ENCODE results near the gene AZIN2.

The AZIN2 gene

DNA sequence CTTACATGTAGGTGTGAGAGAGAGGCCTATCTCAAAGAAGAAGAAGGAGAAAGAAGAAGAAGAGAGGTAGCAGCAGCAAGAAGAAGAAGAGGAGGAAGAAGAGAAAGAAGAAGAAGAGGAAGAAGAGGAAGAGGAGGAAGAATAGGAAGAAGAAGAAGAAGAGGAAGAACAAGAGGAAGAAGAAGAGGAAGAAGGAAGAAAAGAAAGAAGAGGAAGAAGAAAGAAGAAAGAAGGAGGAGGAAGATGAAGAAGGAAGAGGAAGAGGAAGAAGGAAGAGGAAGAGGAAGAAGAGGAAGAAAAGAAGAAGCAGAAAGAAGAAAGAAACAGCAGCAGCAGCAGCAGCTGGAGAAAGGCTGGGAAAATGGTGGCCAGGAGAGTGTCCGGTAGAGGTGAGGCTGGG, 10.3 kb upstream of the AZIN2 start:
- DNase-seq (ENCODE audit: low spot score in 2 of 2): no peak
- Histone ChIP-seq H3K9me3 (peaks cover 3% of the 10 kb centered on the region; the same call in 1 of the 2 replicates), H3K27me3 (ENCODE audit: low read depth) (no peaks in the 10 kb centered on the region), H3K36me3 (replicated peaks) (no peaks in the 10 kb centered on the region), H3K4me3 (no peak overlapping the region), H3K4me1 (peaks cover 10% of the 10 kb centered on the region)
- in situ Hi-C loops (cut with MboI; ENCODE audit: low sequenced_read_pairs): no loop called here

DNA sequence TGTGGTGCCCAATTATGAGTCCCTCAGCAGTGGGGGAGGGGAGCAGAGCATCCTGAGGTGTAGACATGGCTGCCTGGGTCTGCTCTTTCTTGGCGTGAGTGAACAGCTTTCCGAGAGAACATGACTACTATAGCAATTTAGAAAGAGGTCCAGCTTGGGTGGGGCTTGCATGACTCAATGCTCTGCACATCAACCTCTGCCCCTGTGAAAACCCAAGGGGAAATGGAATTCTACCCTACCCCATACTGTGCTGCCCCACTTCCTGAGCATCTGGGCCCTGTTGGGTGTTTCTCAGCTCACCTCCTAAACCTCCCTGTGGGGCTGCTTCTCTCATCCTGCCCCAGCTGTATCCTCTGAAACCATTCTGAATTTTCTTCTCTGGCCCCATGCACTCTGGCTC, 8.2 kb upstream of the AZIN2 start:
- Histone ChIP-seq H3K9me3 (no peaks in the 10 kb centered on the region), H3K36me3 (replicated peaks) (no peaks in the 10 kb centered on the region), H3K27me3 (ENCODE audit: low read depth) (no peaks in the 10 kb centered on the region), H3K4me3 (no peak overlapping the region), H3K4me1 (peaks cover 10% of the 10 kb centered on the region)
- in situ Hi-C loops (cut with MboI; ENCODE audit: low sequenced_read_pairs): no loop called here
- no peak for DNase-seq (ENCODE audit: low spot score in 2 of 2)

DNA sequence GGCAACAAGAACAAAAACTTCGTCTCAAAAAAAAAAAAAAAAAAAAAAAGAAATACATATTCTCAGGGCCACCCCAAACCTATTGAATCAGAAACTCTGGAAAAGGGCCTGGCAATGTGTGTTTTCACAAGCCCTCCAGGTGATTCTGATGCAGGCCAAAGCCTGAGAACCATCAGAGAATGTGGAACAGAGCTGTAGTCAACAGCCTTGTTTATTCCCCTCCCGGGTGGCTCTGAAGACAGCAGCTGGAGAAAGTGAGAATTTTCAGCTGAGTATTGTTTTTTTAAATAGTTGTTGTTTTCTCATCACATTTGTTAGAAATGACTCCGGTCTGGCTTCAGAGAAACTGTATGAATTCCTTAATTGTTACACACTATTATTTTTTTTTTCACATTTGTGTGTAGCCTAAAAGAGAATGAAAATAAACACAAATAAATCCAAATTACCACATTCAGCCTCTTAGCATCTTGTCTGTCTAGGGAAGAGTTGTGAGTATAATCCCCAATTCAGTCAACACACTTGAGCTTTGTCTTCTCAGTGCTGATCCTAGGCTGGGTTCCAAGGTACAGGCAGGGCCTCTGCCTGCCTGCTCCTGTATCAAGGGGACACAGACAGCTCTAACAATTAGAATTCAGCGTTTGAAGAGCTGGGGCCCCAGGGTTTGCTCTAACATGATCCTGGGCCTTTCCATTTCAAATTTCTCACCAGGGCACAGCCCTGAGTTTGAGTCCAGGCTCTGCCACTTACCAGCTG, 6.6 kb upstream of the AZIN2 start:
- no peaks in the 10 kb centered on the region for H3K4me1 ChIP-seq
- no peaks in the 10 kb centered on the region for H3K36me3 ChIP-seq (replicated peaks)
- DNase-seq (ENCODE audit: low spot score in 2 of 2): no peak
- H3K27me3 ChIP-seq (ENCODE audit: low read depth): no peaks in the 10 kb centered on the region
- in situ Hi-C loops (cut with MboI; ENCODE audit: low sequenced_read_pairs): no loop called here
- no peak overlapping the region for H3K4me3 ChIP-seq
- no peaks in the 10 kb centered on the region for H3K9me3 ChIP-seq

DNA sequence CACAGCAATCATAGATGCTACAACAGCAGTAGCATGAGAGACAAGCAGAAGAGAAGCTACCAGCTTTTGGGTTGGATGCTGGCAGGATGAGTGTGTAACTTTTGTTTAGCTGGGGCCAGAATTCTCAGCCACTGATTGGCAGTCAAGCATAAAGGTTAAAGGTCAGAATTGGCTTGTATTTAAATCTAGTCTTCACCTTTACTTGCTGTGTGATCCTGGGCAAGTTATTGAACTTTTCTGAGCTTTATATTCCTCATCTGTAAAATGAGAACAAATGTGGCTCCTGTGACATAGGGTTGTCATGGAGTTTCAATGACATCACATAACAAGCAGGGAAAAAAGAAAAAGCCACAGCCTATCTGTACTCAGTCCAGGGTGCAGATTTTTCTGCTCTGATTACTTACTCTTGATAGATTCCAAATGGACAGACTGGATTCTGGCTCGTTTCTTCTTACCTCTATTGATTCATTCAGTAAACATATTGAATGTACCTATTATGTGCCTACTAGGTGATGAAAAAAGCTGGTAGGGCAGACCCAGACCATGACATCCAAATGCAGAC, 2.8 kb upstream of the AZIN2 start:
- H3K4me3 ChIP-seq: no peak overlapping the region
- DNase-seq (ENCODE audit: low spot score in 2 of 2): no peak
- H3K36me3 ChIP-seq (replicated peaks): no peaks in the 10 kb centered on the region
- H3K4me1 ChIP-seq: peaks cover 10% of the 10 kb centered on the region
- H3K9me3 ChIP-seq: no peaks in the 10 kb centered on the region
- in situ Hi-C loops (cut with MboI; ENCODE audit: low sequenced_read_pairs): no loop called here
- no peaks in the 10 kb centered on the region for H3K27me3 ChIP-seq (ENCODE audit: low read depth)

DNA sequence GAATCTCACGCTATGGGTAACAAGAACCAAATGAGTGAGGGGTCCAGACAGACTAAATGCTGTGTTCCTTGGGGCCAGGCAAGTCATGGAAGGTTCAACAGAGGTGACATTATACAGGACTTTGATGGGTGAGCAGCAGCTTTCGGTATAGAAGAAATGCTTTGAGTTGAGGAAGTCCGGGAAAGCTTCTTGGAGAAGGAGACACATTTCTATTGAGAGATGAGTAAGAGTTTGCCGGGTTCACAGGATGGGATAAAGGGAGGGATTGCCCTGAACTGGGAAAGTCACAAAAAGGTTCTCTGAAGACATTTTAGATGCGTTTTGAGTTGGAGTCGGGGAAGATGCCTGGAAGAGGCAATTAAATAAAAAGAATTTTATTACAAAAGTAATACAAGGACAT, 580 bp upstream of the AZIN2 start:
- no peaks in the 10 kb centered on the region for H3K36me3 ChIP-seq (replicated peaks)
- peak overlapping the region; percentile 50 for H3K4me3 ChIP-seq
- H3K27me3 ChIP-seq (ENCODE audit: low read depth): no peaks in the 10 kb centered on the region
- peaks cover 10% of the 10 kb centered on the region for H3K4me1 ChIP-seq
- DNase-seq (ENCODE audit: low spot score in 2 of 2): no peak
- no peaks in the 10 kb centered on the region for H3K9me3 ChIP-seq
- in situ Hi-C loops (cut with MboI; ENCODE audit: low sequenced_read_pairs): loop anchor here (10.0 kb wide), 1 partner anchor 146 kb away; no protein-coding TSS in a partner anchor

DNA sequence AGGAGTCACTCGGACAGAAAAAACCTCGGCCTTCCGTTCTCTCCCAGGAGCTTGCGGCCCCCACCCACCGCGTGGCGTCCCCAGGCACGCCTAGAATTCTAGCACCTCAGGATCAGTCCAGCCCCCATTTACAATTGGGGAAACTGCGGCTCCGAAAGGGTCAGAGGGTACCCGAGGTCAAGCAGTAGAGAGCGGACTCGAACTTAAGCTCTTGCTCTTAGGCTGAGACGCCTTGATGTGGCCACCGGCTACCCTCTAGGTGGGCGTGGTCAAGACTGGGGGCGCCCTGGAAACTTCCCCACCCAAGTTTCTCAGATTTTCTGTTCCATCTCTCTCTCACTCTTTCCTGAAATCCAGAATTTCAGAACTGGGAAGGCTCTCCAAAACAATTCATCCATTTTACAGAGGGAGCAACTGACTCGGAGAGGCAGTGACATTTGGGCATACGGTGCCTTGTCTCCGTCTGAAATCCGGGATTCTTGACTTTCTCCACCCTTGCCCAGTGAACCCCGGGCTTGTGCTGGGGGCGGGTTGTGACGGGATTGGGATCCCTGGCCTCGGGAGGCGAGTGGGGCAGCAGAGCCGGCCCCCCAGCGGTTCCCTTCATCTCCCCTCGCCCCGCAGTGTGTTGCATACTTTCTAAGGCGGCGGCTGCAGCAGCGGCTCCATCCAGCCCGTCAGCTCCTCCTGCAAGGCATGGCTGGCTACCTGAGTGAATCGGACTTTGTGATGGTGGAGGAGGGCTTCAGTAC, 777 bp downstream of the AZIN2 start:
- no peak for DNase-seq (ENCODE audit: low spot score in 2 of 2)
- in situ Hi-C loops (cut with MboI; ENCODE audit: low sequenced_read_pairs): loop anchor here (10.0 kb wide), 1 partner anchor 147 kb away; no protein-coding TSS in a partner anchor
- Histone ChIP-seq H3K9me3 (no peaks in the 10 kb centered on the region), H3K36me3 (replicated peaks) (no peaks in the 10 kb centered on the region), H3K27me3 (ENCODE audit: low read depth) (no peaks in the 10 kb centered on the region), H3K4me1 (peaks cover 10% of the 10 kb centered on the region), H3K4me3 (peak overlapping the region; percentile 50)

DNA sequence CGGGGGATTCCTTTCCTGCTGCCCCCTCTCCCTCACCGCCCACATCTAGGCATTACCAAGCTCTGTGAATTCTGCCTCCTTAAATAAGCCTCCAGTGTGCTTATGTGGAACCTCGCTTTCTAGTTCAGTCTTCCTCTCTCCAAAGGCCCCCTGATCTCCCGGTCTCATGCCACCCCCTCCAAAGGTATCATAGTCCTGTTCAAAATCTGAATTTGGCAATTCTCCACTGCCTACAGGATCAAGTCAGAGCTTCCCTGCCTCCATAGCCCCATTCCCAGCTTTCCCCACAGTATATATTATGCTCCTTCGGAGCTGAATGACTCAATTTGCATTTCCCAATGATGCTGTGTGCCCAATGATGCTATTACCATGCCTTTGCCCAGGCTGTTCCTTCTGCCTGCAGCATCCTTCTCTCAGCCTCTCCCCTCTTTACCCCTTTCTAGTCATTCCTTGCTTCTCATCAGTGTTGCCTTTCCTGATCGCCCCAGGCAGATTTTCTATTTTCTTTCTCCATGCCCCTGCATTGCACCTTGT, 1.7 kb downstream of the AZIN2 start:
- H3K4me3 ChIP-seq: no peak overlapping the region
- H3K36me3 ChIP-seq (replicated peaks): no peaks in the 10 kb centered on the region
- no peak for DNase-seq (ENCODE audit: low spot score in 2 of 2)
- in situ Hi-C loops (cut with MboI; ENCODE audit: low sequenced_read_pairs): loop anchor here (10.0 kb wide), 1 partner anchor 148 kb away; no protein-coding TSS in a partner anchor
- peaks cover 10% of the 10 kb centered on the region for H3K4me1 ChIP-seq
- H3K27me3 ChIP-seq (ENCODE audit: low read depth): no peaks in the 10 kb centered on the region
- no peaks in the 10 kb centered on the region for H3K9me3 ChIP-seq

DNA sequence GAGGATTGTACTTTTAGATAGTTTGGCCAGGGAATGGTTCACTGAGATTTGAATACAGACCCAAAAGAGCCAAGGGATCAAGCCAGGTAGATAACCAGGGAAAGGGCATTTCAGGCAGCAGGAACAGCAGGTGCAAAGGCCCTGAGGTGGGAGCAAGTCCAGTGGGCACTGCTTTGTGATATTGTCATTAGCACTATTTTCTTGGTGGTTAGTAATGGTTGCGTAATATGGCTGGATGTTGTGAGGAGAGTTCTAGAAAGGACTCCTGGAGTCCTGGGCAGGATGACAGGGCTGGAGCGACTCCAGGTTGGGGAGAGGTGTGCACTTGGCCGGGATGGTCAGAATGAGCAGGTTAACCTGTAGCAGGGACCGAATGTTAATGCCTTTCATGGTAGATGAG, 4.4 kb downstream of the AZIN2 start:
- Histone ChIP-seq H3K4me3 (no peak overlapping the region), H3K36me3 (replicated peaks) (no peaks in the 10 kb centered on the region), H3K9me3 (no peaks in the 10 kb centered on the region), H3K4me1 (peaks cover 8% of the 10 kb centered on the region), H3K27me3 (ENCODE audit: low read depth) (no peaks in the 10 kb centered on the region)
- no peak for DNase-seq (ENCODE audit: low spot score in 2 of 2)
- in situ Hi-C loops (cut with MboI; ENCODE audit: low sequenced_read_pairs): loop anchor here (10.0 kb wide), 1 partner anchor 151 kb away; no protein-coding TSS in a partner anchor

DNA sequence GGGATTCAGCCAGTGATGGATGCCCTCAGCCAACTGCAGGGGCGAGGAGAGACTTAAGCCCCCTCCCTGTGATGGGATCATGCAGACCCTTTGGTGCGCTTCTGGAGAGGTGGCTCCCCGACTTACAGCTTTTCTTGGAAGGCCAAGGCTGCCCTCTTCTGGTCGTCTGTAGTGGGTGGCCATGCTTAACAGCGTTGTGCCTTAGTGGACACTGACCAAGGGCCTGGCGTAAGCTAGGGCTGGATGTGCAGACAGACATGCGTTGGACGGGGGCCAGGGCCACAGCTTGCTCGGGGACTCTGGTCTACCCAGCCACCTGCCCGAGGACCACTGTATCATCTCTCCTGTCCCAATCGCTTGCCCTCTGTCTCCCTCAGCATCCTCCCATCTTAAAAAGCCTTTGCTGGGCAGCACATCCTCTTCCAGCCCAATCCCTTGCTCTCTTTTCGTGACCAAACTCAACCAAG, 5.5 kb downstream of the AZIN2 start:
- H3K4me3 ChIP-seq: no peak overlapping the region
- in situ Hi-C loops (cut with MboI; ENCODE audit: low sequenced_read_pairs): loop anchor here (10.0 kb wide), 1 partner anchor 152 kb away; no protein-coding TSS in a partner anchor
- H3K27me3 ChIP-seq (ENCODE audit: low read depth): no peaks in the 10 kb centered on the region
- H3K36me3 ChIP-seq (replicated peaks): no peaks in the 10 kb centered on the region
- DNase-seq (ENCODE audit: low spot score in 2 of 2): peak; percentile 51 to 77
- peaks cover 3% of the 10 kb centered on the region; the same call in 1 of the 2 replicates for H3K4me1 ChIP-seq
- no peaks in the 10 kb centered on the region for H3K9me3 ChIP-seq

DNA sequence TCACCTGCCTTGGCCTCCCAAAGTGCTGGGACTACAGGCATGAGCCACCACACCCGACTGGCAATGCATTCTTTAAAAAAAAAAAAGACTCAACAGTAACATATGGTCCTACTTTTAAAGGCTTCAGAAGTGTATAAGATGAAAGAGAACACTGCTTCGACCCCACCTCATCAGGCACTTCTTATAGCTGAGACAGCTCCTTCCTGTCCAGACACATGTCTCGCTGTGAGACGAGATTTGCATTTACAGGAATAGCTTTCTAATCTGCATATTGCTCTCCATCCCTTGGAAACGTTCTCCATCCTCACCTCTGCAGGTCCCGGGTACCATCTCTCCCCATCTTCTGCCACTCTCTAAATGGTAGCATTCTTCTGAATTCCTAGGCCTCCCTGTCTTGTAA, 6.7 kb downstream of the AZIN2 start:
- Histone ChIP-seq H3K27me3 (ENCODE audit: low read depth) (no peaks in the 10 kb centered on the region), H3K4me1 (no peaks in the 10 kb centered on the region), H3K36me3 (replicated peaks) (no peaks in the 10 kb centered on the region), H3K4me3 (no peak overlapping the region), H3K9me3 (no peaks in the 10 kb centered on the region)
- in situ Hi-C loops (cut with MboI; ENCODE audit: low sequenced_read_pairs): loop anchor here (10.0 kb wide), 1 partner anchor 153 kb away; no protein-coding TSS in a partner anchor
- no peak for DNase-seq (ENCODE audit: low spot score in 2 of 2)

DNA sequence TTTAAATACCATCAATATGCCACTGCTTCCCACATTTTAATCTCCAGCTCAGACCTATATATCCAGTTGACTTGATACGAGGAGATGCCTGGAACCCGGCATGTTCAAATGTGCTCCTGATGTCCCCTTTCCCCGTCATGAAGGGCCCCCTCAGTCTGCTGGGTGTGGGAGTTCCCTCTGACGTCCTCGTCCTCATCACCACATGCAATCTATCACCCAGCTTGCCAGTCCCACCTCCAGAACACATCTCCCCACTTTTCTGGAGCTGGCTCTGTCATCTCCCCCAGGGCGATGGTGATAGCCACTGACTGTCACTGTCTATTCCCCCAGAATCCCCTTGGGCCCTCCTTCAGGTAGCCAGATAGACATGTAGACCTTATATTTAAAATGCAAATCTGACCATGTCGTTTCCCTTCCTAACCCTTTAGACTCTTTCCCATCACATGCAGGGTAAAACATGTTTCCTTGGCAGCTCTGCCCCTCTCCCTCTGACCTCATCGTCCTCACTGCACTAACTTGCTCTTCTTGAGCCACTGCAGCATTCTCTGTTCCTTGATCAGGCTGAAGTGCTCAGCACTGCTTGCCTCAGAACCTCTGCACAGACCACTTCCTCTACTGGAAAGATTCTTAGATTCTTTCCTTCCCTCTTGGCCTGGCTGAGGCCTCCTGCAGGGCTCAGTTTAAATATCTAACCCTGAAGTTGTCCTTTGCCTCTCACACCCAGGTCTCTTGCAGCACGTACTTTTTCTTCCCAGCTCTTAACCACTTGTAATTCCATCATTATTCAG, 7.4 kb downstream of the AZIN2 start:
- H3K4me3 ChIP-seq: no peak overlapping the region
- no peaks in the 10 kb centered on the region for H3K4me1 ChIP-seq
- no peaks in the 10 kb centered on the region for H3K36me3 ChIP-seq (replicated peaks)
- in situ Hi-C loops (cut with MboI; ENCODE audit: low sequenced_read_pairs): loop anchor here (10.0 kb wide), 1 partner anchor 154 kb away; no protein-coding TSS in a partner anchor
- no peaks in the 10 kb centered on the region for H3K27me3 ChIP-seq (ENCODE audit: low read depth)
- DNase-seq (ENCODE audit: low spot score in 2 of 2): no peak
- no peaks in the 10 kb centered on the region for H3K9me3 ChIP-seq

DNA sequence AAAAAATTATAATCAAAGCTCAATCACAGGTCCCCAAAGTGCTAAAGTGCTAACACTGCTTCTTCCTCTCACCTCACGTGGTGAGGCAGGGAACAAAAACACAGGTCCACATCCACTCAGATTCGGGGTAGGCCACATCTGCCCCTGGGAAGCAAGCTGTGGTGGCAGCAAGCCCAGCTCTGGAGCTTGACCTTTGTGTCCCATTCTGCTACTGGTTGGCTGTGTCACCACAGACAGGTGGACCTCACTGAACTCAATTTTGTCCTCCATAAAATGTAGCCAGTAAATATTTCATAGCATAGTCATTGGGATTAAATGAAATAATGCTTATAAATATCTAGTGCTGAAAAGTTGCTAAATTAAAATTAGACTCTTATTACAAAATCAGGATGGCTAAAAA, 8.5 kb downstream of the AZIN2 start:
- no peaks in the 10 kb centered on the region for H3K9me3 ChIP-seq
- no peaks in the 10 kb centered on the region for H3K4me1 ChIP-seq
- no peak overlapping the region for H3K4me3 ChIP-seq
- in situ Hi-C loops (cut with MboI; ENCODE audit: low sequenced_read_pairs): loop anchor here (10.0 kb wide), 1 partner anchor 155 kb away; no protein-coding TSS in a partner anchor
- no peaks in the 10 kb centered on the region for H3K36me3 ChIP-seq (replicated peaks)
- no peaks in the 10 kb centered on the region for H3K27me3 ChIP-seq (ENCODE audit: low read depth)
- no peak for DNase-seq (ENCODE audit: low spot score in 2 of 2)

DNA sequence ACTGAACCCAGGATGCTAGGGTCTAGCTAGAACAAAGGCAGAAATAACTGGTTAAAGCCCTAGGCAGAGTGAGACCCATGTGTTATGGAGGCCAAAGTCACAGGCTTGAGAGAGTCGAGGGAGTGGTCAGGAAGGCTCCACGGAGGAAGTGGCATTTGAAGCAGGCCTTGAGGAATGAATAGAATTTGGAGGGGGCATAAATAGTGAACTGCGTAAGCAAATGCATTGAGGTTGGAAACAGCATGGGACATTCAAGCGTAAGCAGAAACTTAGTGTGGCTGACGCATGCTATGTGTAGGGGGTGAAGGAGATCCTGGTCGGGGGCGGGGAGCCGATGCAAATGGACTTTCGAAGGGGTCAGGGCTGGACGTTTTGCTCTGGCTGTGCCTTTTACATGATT, 11.5 kb downstream of the AZIN2 start:
- Histone ChIP-seq H3K9me3 (no peaks in the 10 kb centered on the region), H3K27me3 (ENCODE audit: low read depth) (no peaks in the 10 kb centered on the region), H3K36me3 (replicated peaks) (no peaks in the 10 kb centered on the region), H3K4me1 (no peaks in the 10 kb centered on the region), H3K4me3 (no peak overlapping the region)
- in situ Hi-C loops (cut with MboI; ENCODE audit: low sequenced_read_pairs): loop anchor here (10.0 kb wide), 1 partner anchor 372 kb away; no protein-coding TSS in a partner anchor
- DNase-seq (ENCODE audit: low spot score in 2 of 2): no peak

All from HAP-1 (cell line).